ENCODE results near the gene MAP1LC3A. TPM values are rescaled to one million over a fixed set of nuclear protein-coding genes. Genes with fewer than 3 reads are reported as not detected.
"Not testable (repeated sequence)": the region's sequence is repeated elsewhere in the genome, so short reads cannot be mapped to it uniquely, and the experiment has no call there.

MAP1LC3A gene
- 10 to 100 TPM; 20.2 to 34.6 (median 23.9) TPM for total RNA-seq (2021; fragmentation: NEBNext Ultra II Directional; extraction: Animal tissue kit (Norgen Biotek cat#: 25700))
- long read RNA-seq, transcript MAP1LC3A-201 (4 exons, 1,574 nt) = major isoform, 32 of 38 reads
- long read RNA-seq, partial matches to known transcripts = 0 of 38 reads
- long read RNA-seq, other reads (novel, unspliced or antisense) = 3 of 38 reads

DNA sequence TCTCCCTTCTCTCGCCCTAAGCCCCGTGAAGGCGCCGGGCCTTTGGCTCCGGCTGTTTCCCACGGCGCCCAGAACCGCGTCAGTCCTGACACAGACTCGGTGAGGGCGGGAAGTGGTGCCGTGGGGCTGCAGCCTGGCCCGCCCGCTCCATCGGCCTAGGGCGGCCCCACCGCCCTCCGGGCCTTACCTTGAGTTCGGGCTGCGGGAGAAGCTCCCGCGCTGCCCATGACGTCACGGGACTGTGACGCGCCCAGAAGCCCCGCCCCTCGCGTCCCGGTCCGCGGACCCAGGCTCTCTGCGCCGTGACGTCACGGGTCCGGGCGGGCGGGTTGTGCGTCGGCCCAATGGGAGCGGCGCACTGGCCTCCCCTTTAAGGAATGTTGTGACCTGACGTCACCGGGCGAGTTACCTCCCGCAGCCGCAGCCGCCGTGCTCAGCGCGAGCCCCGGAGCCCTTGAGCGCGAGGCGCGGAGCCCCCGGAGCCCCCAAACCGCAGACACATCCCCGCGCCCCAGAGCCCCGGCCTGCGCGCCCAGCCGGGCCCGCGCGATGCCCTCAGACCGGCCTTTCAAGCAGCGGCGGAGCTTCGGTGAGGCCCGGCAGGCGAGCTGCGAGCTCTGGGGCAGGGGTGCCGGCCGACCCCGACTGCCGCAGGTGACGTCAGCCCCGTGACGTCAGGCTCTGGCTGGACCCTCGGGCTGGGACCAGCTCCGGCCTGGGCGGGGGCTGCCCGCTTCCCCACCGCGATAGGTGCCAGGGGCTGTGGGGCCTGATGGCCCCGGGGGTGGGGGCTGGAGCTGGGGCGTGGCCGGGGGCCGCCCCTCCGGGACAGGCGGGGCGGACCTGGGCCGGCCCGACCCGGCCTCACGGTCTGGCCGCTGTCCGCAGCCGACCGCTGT lies at the start of gene MAP1LC3A:
MAP1LC3A (plus strand) TSS at position 399 of the 899 bp plus-strand sequence; CDS start at position 550, 151 bp downstream.
- Mint-ChIP-seq H3K9me3 (no peaks in the 10 kb centered on the region), H3K4me1 (ENCODE audit: low read depth) (peaks cover 16% of the 10 kb centered on the region), H3K27me3 (ENCODE audit: insufficient read depth) (peaks cover 1% of the 10 kb centered on the region; the same call in 1 of the 2 replicates), H3K4me3 (peak within 1 kb of the TSS; percentile 81), H3K27ac (peak within 1 kb of the TSS; percentile 58), H3K36me3 (ENCODE audit: low read depth) (no peaks in the 10 kb centered on the region)
- TF ChIP-seq CTCF (IDR thresholded peaks at IDR 0.05) = no peak
- DNase-seq = peak; percentile 86

- Mint-ChIP-seq H3K4me3 (no peak overlapping the region), H3K9me3 (no peaks in the 10 kb centered on the region; the same call in 1 of the 2 replicates), H3K27ac (no peak overlapping the region), H3K4me1 (ENCODE audit: low read depth) (peaks cover 35% of the 10 kb centered on the region), H3K27me3 (ENCODE audit: insufficient read depth) (0 out of 2 replicates have a peak, but pooled peaks cover 1% of the 10 kb centered on the region), H3K36me3 (ENCODE audit: low read depth) (peaks cover 17% of the 10 kb centered on the region; the same call in 1 of the 2 replicates)
- DNase-seq = no peak
- TF ChIP-seq CTCF (IDR thresholded peaks at IDR 0.05) = no peak
Measured at GRCh38 chr20:34510575-34510974, 47.9 kb upstream of the MAP1LC3A start.

DNA sequence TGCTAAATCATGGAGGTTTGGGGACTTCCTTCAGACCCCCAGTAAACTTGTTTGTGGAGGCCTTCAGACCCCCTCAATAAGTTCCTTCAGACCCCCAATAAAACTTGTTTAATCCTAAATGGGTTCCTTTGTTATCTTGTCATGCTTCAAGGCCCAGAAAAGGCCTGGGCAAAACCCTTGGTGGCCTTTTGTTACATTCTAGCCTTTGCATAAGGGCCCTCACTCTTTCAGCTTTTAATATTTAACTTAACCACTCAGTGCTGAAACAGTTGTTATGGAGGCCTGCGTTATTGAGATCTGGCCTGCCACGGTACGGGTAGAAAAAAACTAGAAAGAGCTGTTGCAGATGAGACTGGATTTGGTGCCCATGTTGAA lies 46.6 kb upstream of the MAP1LC3A start:
- Mint-ChIP-seq H3K9me3 (no peaks in the 10 kb centered on the region; the same call in 1 of the 2 replicates), H3K4me3 (no peak overlapping the region), H3K27ac (peak overlapping the region; percentile 78), H3K27me3 (ENCODE audit: insufficient read depth) (peaks cover 11% of the 10 kb centered on the region), H3K36me3 (ENCODE audit: low read depth) (peaks cover 17% of the 10 kb centered on the region; the same call in 1 of the 2 replicates), H3K4me1 (ENCODE audit: low read depth) (peaks cover 42% of the 10 kb centered on the region)
- DNase-seq = no peak
- no peak for TF ChIP-seq CTCF (IDR thresholded peaks at IDR 0.05)

- no peaks in the 10 kb centered on the region; the same call in 1 of the 2 replicates for H3K9me3 Mint-ChIP-seq
- peaks cover 42% of the 10 kb centered on the region for H3K4me1 Mint-ChIP-seq (ENCODE audit: low read depth)
- H3K36me3 Mint-ChIP-seq (ENCODE audit: low read depth) = peaks cover 17% of the 10 kb centered on the region; the same call in 1 of the 2 replicates
- no peak for DNase-seq
- H3K4me3 Mint-ChIP-seq = no peak overlapping the region
- H3K27me3 Mint-ChIP-seq (ENCODE audit: insufficient read depth) = peaks cover 11% of the 10 kb centered on the region
- no peak for TF ChIP-seq CTCF (IDR thresholded peaks at IDR 0.05)
- H3K27ac Mint-ChIP-seq = peak overlapping the region; percentile 78
Measured at GRCh38 chr20:34512266-34512954, 46.1 kb upstream of the MAP1LC3A start.

- no peak for TF ChIP-seq CTCF (IDR thresholded peaks at IDR 0.05)
- Mint-ChIP-seq H3K27me3 (ENCODE audit: insufficient read depth) (peaks cover 11% of the 10 kb centered on the region), H3K36me3 (ENCODE audit: low read depth) (peaks cover 16% of the 10 kb centered on the region), H3K9me3 (no peaks in the 10 kb centered on the region; the same call in 1 of the 2 replicates), H3K4me3 (no peak overlapping the region), H3K4me1 (ENCODE audit: low read depth) (peaks cover 45% of the 10 kb centered on the region), H3K27ac (peak overlapping the region; percentile 78)
- no peak for DNase-seq
Measured at GRCh38 chr20:34512955-34513419, 45.5 kb upstream of the MAP1LC3A start.

- H3K4me3 Mint-ChIP-seq = not testable (repeated sequence)
Measured at GRCh38 chr20:34514034-34514433, 44.5 kb upstream of the MAP1LC3A start.

More at GRCh38 chr20:34514034-34514433, 44.5 kb upstream of the MAP1LC3A start:
- Mint-ChIP-seq H3K36me3 (ENCODE audit: low read depth) (peaks cover 20% of the 10 kb centered on the region), H3K4me1 (ENCODE audit: low read depth) (peaks cover 53% of the 10 kb centered on the region), H3K27ac (peak overlapping the region; percentile 98), H3K27me3 (ENCODE audit: insufficient read depth) (peaks cover 15% of the 10 kb centered on the region)
- DNase-seq, H3K9me3 Mint-ChIP-seq: not testable (repeated sequence)
